ENCODE data around the gene ZNF708. TPM values are rescaled to one million over a fixed set of nuclear protein-coding genes. Genes with fewer than 3 reads are reported as not detected.
"Not testable (repeated sequence)": the region's sequence is repeated elsewhere in the genome, so short reads cannot be mapped to it uniquely, and the experiment has no call there.

The ZNF708 gene
- total RNA-seq, 2 experiments from 2014 or later, result 16.4 to 17.0 TPM

- H3K36me3 Mint-ChIP-seq (ENCODE audit: low read depth); H3K4me3 Mint-ChIP-seq; CTCF ChIA-PET; H3K9me3 Mint-ChIP-seq (ENCODE audit: insufficient read depth); H3K4me1 Mint-ChIP-seq (ENCODE audit: low read depth); H3K27ac Mint-ChIP-seq; POLR2A ChIA-PET; DNase-seq; H3K27me3 Mint-ChIP-seq (ENCODE audit: low read depth); ATAC-seq: not testable (repeated sequence)
Observed at GRCh38 chr19:21259421-21260124, 69.6 kb downstream of the ZNF708 start.

GRCh38 chr19:21256722-21257121 is 72.5 kb downstream of the ZNF708 start:
- DNase-seq (no peak), ATAC-seq (no peak)
- no peak overlapping the region for H3K27ac Mint-ChIP-seq
- no peaks in the 10 kb centered on the region for H3K4me1 Mint-ChIP-seq (ENCODE audit: low read depth)
- ChIA-PET POLR2A (no interaction called here), CTCF (no interaction called here)
- H3K9me3 Mint-ChIP-seq (ENCODE audit: insufficient read depth), result peaks cover 7% of the 10 kb centered on the region
- H3K4me3 Mint-ChIP-seq, result no peak overlapping the region
- H3K36me3 Mint-ChIP-seq (ENCODE audit: low read depth), result no peaks in the 10 kb centered on the region
- no peaks in the 10 kb centered on the region for H3K27me3 Mint-ChIP-seq (ENCODE audit: low read depth)

Other genes with a start within 250 kb of the ZNF708 start
- gene ZNF714, start 247.2 kb downstream of the ZNF708 start, total RNA-seq, result 10 to 100 TPM; 18.5 to 20.0 TPM
- gene ZNF431, start 187.4 kb downstream of the ZNF708 start, total RNA-seq, result 10 to 100 TPM; 22.6 to 23.9 TPM
- 10 to 100 TPM; 20.1 to 20.5 TPM for gene ZNF738, start 29.6 kb upstream of the ZNF708 start, total RNA-seq
- gene ZNF493, start 67.7 kb upstream of the ZNF708 start, total RNA-seq, result 10 to 100 TPM; 20.3 to 21.6 TPM
- 10 to 100 TPM; 13.0 to 14.0 TPM for gene ZNF429, start 176.2 kb upstream of the ZNF708 start, total RNA-seq

All from activated CD8-positive, alpha-beta T cell treated with anti-CD3 and anti-CD28 coated beads, Interleukin-2, amount 10 ng/mL, durations not matched to agents 7 days and 5 days (primary cell).